D721Med (cell line): Measurements from ENCODE around the gene LMAN1L.

Experiments
- DNase-seq: peaks from one replicate; pipeline ENCODE4 v3.0.0; 2011; ENCODE audit warnings: low spot score; ENCODE audit not compliant: insufficient read length
- FAIRE-seq: peaks from 2 replicates; lab custom pipeline; 2011; peaks lifted over from hg19 to GRCh38; lab: Jason Lieb, UNC
- TF ChIP-seq, protein P1 (sequence below): IDR thresholded peaks from 2 replicates; pipeline ENCODE4 v1.5.1; 2012; ENCODE audit warnings: mild to moderate bottlenecking, control low read depth; ENCODE audit not compliant: insufficient read depth; ENCODE audit errors: missing control alignments

The LMAN1L gene

DNA sequence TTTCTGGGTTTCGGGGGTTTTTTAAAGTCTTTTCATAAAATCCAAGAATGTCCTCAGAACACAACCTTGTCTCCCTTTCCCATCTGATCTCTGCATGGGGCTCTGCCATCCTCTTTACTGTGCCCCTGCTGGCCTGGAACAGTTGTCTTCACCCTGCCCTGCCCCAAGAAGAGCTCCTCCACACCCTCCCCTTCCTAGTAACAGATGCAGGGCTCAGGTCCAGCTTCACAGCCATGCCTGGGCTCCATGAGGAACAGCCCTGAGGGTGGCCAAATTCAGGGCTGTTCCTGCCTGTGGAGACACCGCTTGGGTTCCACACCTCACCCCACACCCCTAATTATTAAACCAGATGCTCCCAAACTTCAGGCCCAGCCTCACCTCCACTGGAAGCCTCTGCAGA lies 43.2 kb downstream of the LMAN1L start:
- DNase-seq: no peak
- FAIRE-seq: no peak
- TF ChIP-seq, protein P1, sequence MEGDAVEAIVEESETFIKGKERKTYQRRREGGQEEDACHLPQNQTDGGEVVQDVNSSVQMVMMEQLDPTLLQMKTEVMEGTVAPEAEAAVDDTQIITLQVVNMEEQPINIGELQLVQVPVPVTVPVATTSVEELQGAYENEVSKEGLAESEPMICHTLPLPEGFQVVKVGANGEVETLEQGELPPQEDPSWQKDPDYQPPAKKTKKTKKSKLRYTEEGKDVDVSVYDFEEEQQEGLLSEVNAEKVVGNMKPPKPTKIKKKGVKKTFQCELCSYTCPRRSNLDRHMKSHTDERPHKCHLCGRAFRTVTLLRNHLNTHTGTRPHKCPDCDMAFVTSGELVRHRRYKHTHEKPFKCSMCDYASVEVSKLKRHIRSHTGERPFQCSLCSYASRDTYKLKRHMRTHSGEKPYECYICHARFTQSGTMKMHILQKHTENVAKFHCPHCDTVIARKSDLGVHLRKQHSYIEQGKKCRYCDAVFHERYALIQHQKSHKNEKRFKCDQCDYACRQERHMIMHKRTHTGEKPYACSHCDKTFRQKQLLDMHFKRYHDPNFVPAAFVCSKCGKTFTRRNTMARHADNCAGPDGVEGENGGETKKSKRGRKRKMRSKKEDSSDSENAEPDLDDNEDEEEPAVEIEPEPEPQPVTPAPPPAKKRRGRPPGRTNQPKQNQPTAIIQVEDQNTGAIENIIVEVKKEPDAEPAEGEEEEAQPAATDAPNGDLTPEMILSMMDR: no peak

DNA sequence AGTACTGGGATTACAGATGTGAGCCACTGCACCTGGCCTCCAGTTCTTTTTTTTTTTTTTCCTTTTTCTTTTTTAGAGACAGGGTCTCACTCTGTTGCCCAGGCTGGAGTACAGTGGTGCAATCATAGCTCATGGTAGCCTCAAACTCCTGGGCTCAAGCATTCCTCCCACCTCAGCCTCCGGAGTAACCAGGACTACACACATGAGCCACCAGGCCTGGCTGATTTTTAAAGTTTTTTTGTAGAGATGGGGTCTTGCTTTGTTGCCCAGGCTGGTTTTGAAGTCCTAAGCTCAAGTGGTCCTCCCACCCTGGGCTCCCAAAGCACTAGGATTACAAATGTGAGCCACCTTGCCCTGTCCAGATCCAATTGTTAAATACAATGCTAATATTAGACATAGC lies 43.9 kb downstream of the LMAN1L start:
- DNase-seq: no peak
- TF ChIP-seq, protein P1: no peak
- no peak for FAIRE-seq

DNA sequence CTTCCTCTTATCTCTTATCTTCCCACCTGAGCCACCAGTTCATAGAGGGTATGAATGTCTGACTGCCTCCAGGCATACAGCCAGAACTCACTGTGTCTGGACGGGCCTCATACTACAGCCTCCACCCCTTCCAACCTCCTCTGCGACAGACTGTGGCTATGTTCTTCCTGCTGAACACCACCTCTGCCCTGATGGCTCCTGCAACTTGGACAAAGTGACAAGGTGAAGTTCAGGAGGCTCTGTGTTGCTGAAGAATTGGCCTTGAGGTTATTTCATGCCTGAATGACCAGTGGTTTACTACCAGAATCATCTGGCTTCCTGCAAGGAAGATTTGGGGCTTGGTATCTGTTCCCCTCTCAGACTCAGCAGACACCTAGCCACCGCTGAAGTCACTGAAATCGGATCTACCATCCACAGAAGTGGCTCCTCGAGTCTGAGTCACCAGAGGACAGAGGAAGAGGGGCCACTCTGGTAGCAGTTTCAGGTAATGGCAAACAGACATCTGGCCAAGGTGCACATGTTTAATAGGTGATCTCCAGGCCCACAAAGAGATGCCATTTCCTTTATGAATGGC lies 44.5 kb downstream of the LMAN1L start:
- no peak for FAIRE-seq
- DNase-seq: no peak
- TF ChIP-seq, protein P1: no peak

DNA sequence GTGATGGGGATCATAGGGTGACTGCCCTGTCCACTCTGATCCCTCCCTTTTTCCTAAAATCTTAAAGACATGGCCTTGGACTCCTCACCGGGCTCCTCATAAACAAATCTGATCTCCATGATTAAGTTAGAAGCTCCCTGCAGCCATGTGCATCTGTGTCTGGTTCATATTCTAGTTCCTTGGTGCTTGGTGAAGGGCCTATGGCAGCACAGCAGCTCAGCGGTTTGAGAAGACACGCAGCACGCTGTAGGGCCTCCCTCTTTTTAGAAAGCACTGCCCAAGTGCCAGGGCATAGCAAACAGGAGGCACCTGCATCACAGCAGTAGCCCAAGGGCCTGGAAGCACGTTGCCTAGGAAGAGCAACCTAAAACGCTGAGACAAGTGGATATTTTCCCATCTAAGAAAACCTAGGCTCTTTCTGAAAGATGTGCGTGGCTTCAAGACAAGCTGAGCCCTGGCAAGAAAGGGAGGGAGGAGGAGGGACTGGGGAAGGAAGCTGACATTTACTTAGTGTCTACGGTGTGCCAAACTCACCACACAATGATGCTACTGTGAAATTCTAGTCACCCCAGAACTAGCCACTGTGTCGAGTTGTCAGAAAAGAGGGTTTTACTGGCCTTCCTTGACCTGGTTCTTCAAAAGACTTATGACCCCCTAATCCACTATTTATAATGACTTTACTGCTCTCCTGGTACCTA lies 45.2 kb downstream of the LMAN1L start:
- FAIRE-seq (no peak), DNase-seq (no peak)
- TF ChIP-seq, protein P1: no peak

DNA sequence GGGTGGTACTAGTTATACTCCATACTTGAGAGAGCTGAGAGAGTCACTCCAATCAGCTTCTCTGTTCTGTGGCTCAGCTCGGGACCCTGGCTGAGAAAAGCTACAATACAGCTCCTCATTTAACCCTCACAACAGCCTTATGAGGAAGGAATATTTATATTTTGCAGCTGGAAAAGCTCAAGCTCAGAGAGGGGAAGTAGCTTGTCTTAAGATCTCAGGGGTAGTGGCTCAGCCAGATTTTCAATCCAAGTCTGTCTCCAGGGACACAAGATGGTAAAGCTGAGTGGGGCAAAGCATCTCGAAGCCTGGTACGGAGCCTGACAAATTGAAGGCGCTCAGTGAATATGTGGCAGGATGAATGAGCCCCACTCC lies 45.7 kb downstream of the LMAN1L start:
- DNase-seq (no peak), FAIRE-seq (no peak)
- TF ChIP-seq, protein P1: no peak

DNA sequence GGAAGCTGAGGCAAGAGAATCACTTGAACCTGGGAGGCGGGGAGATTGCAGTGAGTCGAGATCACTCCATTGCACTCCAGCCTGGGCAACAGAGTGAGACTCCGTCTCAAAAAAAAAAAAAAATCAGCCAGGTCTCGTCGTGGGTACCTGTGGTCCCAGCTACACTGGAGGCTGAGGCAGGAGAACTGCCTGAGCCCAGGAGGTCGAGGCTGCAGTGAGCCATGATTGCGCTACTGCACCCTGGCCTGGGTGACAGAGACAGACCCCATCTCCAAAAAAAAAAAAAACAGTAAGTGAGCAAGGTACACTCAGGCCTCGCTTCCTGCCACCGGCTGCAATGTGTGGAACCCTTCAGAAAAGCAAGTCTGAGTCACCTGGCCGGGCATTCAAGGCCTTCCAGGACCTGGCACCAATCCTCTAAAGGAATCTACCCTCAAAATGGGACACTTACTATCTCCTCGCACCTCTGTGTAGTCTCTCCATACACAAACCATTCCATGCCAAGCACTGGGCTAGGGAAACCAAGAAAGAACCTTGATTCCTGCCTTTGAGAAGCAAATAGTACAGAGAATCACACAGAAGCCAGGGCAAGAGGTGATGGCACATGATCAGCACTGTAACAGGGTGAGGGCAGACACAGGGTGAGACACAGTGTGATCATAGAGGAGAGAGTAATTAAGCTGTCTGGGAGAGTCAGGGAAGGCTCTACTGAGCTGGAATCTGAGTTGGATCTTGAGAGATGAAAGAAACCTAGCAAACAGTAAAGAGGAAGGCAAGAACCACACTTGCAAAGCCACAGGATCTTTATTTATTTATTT lies 50.8 kb downstream of the LMAN1L start:
- no peak for FAIRE-seq
- no peak for DNase-seq
- TF ChIP-seq, protein P1: no peak
